D721Med (cell line): ENCODE data around the gene KLC3.
"Not testable (repeated sequence)": the region's sequence is repeated elsewhere in the genome, so short reads cannot be mapped to it uniquely, and the experiment has no call there.

Source experiments
- DNase-seq: peaks from one replicate; pipeline ENCODE4 v3.0.0; 2011; ENCODE audit warnings: low spot score; ENCODE audit not compliant: insufficient read length
- FAIRE-seq: peaks from 2 replicates; lab custom pipeline; 2011; peaks lifted over from hg19 to GRCh38; lab: Jason Lieb, UNC
- CTCF ChIP-seq: IDR thresholded peaks from 2 replicates; pipeline ENCODE4 v1.5.1; 2012; ENCODE audit warnings: mild to moderate bottlenecking, control low read depth; ENCODE audit not compliant: insufficient read depth; ENCODE audit errors: missing control alignments

The KLC3 gene

GRCh38 chr19:45327404-45328143 is 13.0 kb upstream of the KLC3 start:
- no peak for TF ChIP-seq CTCF
- DNase-seq (no peak), FAIRE-seq (no peak)

GRCh38 chr19:45331411-45331810 is 9.1 kb upstream of the KLC3 start:
- FAIRE-seq (no peak), DNase-seq (no peak)
- TF ChIP-seq CTCF = no peak

- no peak for TF ChIP-seq CTCF
- FAIRE-seq (no peak), DNase-seq (no peak)
Observed at GRCh38 chr19:45333609-45334303, 6.8 kb upstream of the KLC3 start.

GRCh38 chr19:45334881-45335280 is 5.7 kb upstream of the KLC3 start:
- DNase-seq, FAIRE-seq: not testable (repeated sequence)

GRCh38 chr19:45336696-45337251 is 3.8 kb upstream of the KLC3 start:
- DNase-seq (no peak), FAIRE-seq (no peak)
- no peak for TF ChIP-seq CTCF

GRCh38 chr19:45339629-45340028 is 921 bp upstream of the KLC3 start:
- DNase-seq (no peak), FAIRE-seq (no peak)
- TF ChIP-seq CTCF = no peak

GRCh38 chr19:45340899-45341453 is 426 bp downstream of the KLC3 start:
- FAIRE-seq = no peak
- no peak for TF ChIP-seq CTCF
- DNase-seq = no peak
